HG03159 (cell line): ENCODE data around the gene PM20D2.
"Not testable (repeated sequence)": the region's sequence is repeated elsewhere in the genome, so short reads cannot be mapped to it uniquely, and the experiment has no call there.

Experiments
- ATAC-seq: cut with Tn5 transposase; IDR thresholded peaks from one replicate; pipeline ENCODE4 v1.9.1; 2021; ENCODE audit warnings: mild to moderate bottlenecking, moderate library complexity; ENCODE audit not compliant: unreplicated experiment

PM20D2 gene, protein sequence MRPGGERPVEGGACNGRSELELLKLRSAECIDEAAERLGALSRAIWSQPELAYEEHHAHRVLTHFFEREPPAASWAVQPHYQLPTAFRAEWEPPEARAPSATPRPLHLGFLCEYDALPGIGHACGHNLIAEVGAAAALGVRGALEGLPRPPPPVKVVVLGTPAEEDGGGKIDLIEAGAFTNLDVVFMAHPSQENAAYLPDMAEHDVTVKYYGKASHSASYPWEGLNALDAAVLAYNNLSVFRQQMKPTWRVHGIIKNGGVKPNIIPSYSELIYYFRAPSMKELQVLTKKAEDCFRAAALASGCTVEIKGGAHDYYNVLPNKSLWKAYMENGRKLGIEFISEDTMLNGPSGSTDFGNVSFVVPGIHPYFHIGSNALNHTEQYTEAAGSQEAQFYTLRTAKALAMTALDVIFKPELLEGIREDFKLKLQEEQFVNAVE

DNA sequence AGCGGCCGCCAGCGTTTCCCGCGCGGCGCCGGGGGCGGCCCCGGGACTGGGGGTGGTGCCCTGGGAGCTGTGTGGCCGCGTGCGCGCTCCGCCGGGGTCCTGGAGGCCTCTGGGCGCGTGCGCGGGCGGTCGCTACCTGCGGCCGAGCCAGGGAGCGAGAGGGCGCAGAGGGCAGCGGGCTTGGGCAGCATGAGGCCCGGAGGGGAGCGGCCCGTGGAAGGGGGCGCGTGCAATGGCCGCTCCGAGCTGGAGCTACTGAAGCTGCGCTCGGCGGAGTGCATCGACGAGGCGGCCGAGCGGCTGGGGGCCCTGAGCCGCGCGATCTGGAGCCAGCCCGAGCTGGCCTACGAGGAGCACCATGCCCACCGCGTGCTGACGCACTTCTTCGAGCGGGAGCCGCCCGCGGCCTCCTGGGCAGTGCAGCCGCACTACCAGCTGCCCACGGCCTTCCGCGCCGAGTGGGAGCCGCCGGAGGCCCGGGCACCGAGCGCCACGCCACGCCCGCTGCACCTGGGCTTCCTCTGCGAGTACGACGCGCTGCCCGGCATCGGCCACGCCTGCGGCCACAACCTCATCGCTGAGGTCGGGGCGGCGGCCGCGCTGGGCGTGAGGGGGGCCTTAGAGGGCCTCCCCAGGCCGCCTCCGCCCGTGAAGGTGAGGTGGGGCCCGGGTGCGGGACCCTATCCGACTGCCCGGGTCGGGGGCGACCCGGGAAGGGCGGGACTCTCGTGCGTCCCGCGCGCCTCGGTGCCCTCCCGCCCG lies at the start of gene PM20D2:
Gene PM20D2, plus strand, starts transcription at position 100 of the 762 bp plus-strand sequence. Its CDS starts 90 bp downstream, at position 190.
- peak; percentile 59 for ATAC-seq

DNA sequence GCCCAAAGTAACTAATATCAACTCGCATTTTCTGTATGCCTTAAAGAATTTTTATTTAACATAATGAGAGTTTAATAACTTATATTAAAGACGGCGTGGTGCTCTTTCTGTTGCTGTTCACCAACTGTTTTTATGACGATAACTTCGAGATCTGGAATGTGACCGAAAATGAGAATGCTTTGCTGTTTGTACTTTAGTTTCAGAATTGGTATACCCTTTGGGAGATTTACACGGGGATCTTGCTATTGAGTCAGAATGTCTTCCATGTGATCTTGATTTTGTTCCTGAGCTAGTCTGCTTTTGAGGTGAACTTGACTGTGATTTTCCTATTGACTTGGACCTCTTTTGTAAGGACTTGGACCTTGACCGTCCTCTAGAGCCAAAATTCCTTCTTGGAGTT lies 47.4 kb upstream of the PM20D2 start:
- ATAC-seq, result no peak

DNA sequence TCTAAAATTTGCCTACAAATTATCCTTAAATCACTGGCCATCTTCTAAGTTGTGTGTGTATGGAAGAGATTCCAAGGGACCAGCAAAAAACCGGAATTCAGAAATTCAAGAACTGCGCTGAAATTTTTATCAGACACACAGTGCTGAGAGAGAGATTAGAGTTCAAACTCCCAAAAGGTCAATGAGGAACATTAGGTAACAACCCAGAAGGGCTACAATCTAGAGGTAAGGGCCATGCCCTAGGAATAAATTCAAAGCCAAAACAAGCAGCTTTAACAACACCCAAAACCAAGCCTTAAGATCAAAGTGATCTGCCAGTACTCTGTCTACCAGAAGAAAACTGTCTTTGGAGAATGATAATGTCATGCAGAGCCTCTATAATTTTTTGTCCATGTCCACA lies 45.7 kb upstream of the PM20D2 start:
- ATAC-seq, result no peak

- ATAC-seq, result no peak
Observed at GRCh38 chr6:89110284-89110683, 35.6 kb upstream of the PM20D2 start.

DNA sequence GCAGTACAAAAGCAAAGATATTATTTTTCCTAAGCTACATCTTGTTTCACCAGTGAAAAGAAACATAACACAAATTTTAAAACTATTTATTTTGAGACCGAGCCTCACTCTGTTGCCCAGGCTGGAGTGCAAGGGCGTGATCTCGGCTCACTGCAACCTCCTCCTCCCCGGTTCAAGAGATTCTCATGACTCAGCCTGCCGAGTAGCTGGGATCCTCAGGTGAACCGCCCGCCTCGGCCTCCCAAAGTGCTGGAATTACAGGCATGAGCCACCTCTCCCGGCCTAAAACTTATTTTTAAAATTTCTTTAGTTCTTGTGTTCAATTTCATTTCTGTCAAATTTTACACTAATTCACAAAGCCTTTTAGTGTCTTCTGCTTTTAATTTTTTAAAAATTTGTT lies 33.9 kb upstream of the PM20D2 start:
- ATAC-seq, result no peak

- ATAC-seq, result no peak
Observed at GRCh38 chr6:89116702-89117101, 29.2 kb upstream of the PM20D2 start.

- peak; percentile 87 for ATAC-seq
Observed at GRCh38 chr6:89117211-89118108, 28.4 kb upstream of the PM20D2 start, which contains the start of gene SRSF12. SRSF12 (minus strand) TSS chr6:89118071; CDS start chr6:89117887, 184 bp downstream.

DNA sequence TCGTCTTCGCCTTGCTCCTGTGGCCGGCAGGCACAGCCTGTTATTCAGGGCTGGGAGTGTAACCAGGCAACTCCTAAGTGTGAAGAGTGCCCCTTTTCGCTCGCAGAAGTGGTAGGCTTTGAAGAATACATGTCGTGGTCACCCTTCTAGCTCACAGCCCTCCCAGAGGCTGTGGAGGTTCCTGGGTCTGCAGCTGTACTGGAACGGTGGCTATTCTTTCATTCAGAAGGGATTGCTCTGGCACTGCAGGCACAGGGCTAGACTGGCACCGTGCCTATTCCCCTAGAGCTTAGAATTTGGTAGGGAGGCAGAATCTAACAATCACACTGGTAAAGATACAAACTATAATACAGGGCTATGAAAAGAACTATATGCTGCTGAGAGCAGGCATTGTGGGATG lies 26.9 kb upstream of the PM20D2 start:
- ATAC-seq, result no peak

DNA sequence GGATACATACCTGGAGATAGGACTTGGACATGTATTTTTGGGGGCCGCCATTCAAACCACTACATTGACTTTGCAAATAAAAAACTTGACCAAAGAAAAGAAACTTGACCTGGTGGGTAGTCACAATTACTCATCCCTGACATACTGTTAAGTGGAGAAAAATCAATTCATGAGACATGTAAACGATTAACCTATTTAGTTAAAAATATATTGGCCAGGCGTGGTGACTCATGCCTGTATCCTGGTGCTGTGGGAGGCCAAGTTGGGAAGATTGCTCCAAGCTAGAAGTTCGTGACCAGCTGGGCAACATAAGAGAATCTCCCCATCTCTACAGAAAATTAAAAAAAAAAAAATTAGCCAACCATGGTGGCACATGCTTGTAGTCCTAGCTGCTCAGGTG lies 25.5 kb upstream of the PM20D2 start:
- no peak for ATAC-seq

GRCh38 chr6:89121934-89122333 lies 23.9 kb upstream of the PM20D2 start:
- ATAC-seq, result no peak

GRCh38 chr6:89122625-89123024 lies 23.2 kb upstream of the PM20D2 start:
- ATAC-seq, result no peak

GRCh38 chr6:89128256-89128671 lies 17.6 kb upstream of the PM20D2 start:
- not testable (repeated sequence) for ATAC-seq

DNA sequence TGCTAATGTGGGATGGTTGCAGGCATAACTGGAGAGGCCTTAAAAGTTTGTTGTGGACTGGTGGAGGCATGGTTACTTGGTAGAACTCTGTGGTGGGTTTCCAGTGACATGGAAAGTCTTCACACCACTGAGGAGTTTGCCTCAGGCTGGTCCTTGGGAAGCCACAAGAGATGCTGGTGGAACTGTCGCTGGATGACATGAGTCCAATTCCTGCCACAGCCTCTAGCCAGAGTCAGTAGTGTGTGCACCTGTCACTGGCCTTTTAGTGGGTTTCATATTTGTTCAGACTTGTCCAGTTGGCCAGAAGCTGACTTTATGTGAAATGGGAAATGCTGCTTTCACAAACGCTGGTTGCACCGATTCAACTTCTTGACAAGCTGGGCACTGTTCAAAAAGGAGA lies 14.3 kb upstream of the PM20D2 start:
- ATAC-seq, result no peak

GRCh38 chr6:89132057-89132456 lies 13.8 kb upstream of the PM20D2 start:
- ATAC-seq, result no peak

GRCh38 chr6:89133981-89134380 lies 11.9 kb upstream of the PM20D2 start:
- ATAC-seq, result no peak

GRCh38 chr6:89134723-89135122 lies 11.1 kb upstream of the PM20D2 start:
- no peak for ATAC-seq

GRCh38 chr6:89138173-89138572 lies 7.7 kb upstream of the PM20D2 start:
- no peak for ATAC-seq

DNA sequence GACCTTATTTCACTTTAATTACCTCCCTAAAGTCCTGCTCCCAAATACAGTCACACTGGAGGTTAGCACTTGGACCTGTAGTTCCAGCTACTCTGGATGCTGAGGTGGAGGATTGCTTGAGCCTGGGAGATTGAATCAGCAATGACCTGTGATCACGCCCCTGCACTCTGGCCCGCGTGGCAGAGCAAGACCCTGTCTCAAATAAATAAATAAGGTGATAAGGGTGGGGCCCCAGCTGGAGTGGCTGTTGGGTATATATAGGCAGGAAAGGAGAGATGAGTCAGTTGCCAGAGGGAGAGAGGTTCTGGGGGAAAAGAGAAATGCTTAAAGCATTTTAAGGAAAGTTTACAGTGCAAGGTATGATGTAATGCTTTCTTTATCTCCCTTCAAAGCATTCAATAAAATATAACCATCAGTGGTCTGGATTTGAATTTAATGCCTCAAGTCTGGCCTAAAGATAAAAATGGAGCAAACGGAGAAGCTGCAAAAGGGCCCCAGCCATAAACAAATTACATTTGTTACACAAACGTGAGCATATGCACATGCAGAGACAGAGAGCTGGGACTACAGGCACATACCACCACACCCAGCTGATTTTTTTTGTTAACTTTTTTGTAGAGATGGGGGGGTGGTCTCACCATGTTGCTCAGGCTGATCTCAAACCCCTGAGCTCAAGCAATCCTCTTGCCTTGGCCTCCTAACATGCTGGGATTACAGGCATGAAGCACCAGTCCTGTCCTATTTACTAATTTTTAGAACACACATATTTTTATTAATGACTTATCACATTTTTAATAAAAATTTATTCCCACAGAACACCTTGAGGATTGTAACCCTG lies 6.1 kb upstream of the PM20D2 start:
- ATAC-seq, result no peak

GRCh38 chr6:89140347-89141156 lies 5.3 kb upstream of the PM20D2 start:
- no peak for ATAC-seq
